GM21360 (cell line): Measurements from ENCODE around the gene HSP90B1.

Experiments used
- ATAC-seq: cut with Tn5 transposase; IDR thresholded peaks from one replicate; pipeline ENCODE4 v1.9.1; 2021; ENCODE audit warnings: mild to moderate bottlenecking, moderate library complexity; ENCODE audit not compliant: unreplicated experiment

Gene HSP90B1

GRCh38 chr12:103930034-103930786, at the start of gene HSP90B1:
Gene HSP90B1 (plus strand): TSS chr12:103930410. CDS start chr12:103930516, 106 bp downstream.
- ATAC-seq, result peak; percentile 56

DNA sequence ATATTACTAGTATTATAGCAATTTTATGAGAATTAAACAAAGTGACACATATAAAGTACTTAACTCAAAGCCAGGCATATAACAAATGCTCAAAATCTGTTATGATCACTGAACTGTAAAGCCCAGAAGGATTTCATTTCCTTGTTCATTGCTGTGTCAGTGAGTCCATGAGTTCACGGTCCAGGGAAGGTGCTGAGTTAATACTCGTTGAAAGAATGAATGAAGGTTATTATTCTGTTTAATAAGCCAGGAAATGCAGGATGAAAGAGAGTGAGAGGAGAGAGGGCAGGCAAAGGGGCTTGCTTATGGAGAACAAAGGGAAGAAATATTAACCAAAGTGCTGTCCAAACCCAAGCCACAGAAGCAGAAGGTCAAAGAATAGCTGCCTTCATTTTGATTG, 48.9 kb upstream of the HSP90B1 start:
- ATAC-seq, result no peak

- ATAC-seq, result no peak
Observed at GRCh38 chr12:103882861-103883596, 47.2 kb upstream of the HSP90B1 start.

GRCh38 chr12:103883908-103884307, 46.3 kb upstream of the HSP90B1 start:
- ATAC-seq, result no peak

- ATAC-seq, result no peak
Observed at GRCh38 chr12:103884316-103884715, 45.9 kb upstream of the HSP90B1 start.

GRCh38 chr12:103886195-103886797, 43.9 kb upstream of the HSP90B1 start:
- no peak for ATAC-seq

- ATAC-seq, result no peak
Observed at GRCh38 chr12:103887738-103888137, 42.5 kb upstream of the HSP90B1 start.

GRCh38 chr12:103897316-103897715, 32.9 kb upstream of the HSP90B1 start:
- ATAC-seq, result no peak

- ATAC-seq, result no peak
Observed at GRCh38 chr12:103901518-103902173, 28.6 kb upstream of the HSP90B1 start.

- ATAC-seq, result no peak
Observed at GRCh38 chr12:103903993-103904392, 26.2 kb upstream of the HSP90B1 start.

GRCh38 chr12:103905730-103906349, 24.4 kb upstream of the HSP90B1 start:
- ATAC-seq, result no peak

DNA sequence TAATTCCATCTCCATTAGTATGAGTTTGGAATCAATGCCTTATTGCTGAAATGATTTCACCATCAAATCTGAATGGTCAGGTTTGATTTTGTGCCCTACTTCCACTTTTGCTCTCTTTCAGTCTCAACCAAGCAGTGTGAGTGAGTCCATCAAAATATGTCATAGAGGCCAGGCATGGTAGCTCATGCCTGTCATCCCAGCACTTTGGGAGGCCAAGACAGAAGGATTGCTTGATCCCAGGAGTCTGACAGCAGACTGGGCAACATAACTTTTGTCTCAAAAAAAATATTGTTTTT, 22.0 kb upstream of the HSP90B1 start:
- ATAC-seq, result no peak

DNA sequence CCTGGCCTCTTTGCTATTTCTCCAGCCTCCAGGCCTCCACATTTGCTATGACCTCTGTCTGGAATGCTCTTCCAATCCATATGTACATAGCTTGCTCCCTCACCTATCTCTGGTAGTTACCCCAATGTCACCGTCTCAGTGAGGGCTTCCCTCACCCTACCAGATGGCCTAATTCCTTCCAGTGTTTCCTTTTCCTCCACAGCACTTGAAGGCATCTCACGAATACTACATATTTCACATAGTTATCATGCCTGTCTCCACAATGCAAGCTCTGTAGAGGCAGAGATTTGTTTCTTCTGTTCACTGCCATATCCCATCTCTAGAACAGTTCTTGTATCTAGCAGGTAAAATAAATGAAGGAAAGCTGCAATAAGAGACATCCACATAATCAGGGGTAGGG, 21.3 kb upstream of the HSP90B1 start:
- ATAC-seq, result no peak

GRCh38 chr12:103909811-103910210, 20.4 kb upstream of the HSP90B1 start:
- no peak for ATAC-seq

- ATAC-seq, result no peak
Observed at GRCh38 chr12:103912069-103912468, 18.1 kb upstream of the HSP90B1 start.

DNA sequence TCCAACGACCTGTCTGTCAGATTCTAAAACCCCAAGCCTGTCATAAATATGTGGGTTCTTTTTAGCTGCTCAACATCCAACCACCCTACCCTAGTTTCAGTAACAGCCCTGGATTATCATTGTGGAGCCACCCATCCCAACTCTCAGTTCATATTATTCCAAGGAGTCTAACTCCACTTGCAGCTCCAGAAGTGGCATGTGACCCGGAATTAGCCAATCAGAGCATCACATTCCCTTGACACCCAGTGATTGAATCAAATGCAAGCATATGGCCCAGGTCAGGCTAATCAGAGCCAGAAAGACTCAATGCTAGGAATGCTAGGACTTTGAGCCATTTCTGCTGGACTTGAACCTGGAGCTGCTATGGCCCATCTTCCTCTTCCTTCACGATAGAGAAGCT, 17.1 kb upstream of the HSP90B1 start:
- ATAC-seq, result no peak

GRCh38 chr12:103915306-103915705, 14.9 kb upstream of the HSP90B1 start:
- ATAC-seq, result no peak

GRCh38 chr12:103917873-103918272, 12.3 kb upstream of the HSP90B1 start:
- ATAC-seq, result no peak

- peak; percentile 40 for ATAC-seq
Observed at GRCh38 chr12:103924761-103925641, 5.2 kb upstream of the HSP90B1 start.

GRCh38 chr12:103928682-103929045, 1.5 kb upstream of the HSP90B1 start:
- no peak for ATAC-seq
